PC-9 (cell line): ENCODE results near the gene FAHD1. TPM values are rescaled to one million over a fixed set of nuclear protein-coding genes. Genes with fewer than 3 reads are reported as not detected.

ENCODE experiments used
- BruUV-seq: library from RNA; stranded (reverse); fragments of 400-500 nt; replicated peaks from 2 replicates; lab custom pipeline; 2021; lab: Mats Ljungman, UMichigan
- CTCF ChIA-PET: fragments of 300-600 bp; sonication (Branson Sonifier 250); formaldehyde crosslinking; loops from one replicate; lab custom pipeline; 2022; ENCODE audit warnings: antibody characterized with exemption; lab: Charles Lee
- POLR2A ChIA-PET: fragments of 300-600 bp; sonication (Branson Sonifier 250); formaldehyde crosslinking; loops from one replicate; lab custom pipeline; 2022; ENCODE audit warnings: antibody characterized with exemption; ENCODE audit not compliant: unreplicated experiment; lab: Charles Lee
- DNase-seq, 2 experiments: peaks; one replicate each; pipeline versions ENCODE4 v3.0.0 to v3.0.0-alpha.2; 2015 to 2022; ENCODE audit warnings: mixed read lengths in 1 of 2
- H2AFZ ChIP-seq: fragments of 200-600 bp; sonication (generic); 2 replicates; pipeline ENCODE4 v1.8.1; 2017; ENCODE audit warnings: antibody characterized with exemption
- H3F3A ChIP-seq: fragments of 200-600 bp; sonication (generic); 2 replicates; pipeline ENCODE4 v1.8.1; 2017; ENCODE audit warnings: antibody characterized with exemption, mild to moderate bottlenecking, low read depth; ENCODE audit not compliant: insufficient read depth
- H3K27ac ChIP-seq: fragments of 200-600 bp; sonication (generic); 2 replicates; pipeline ENCODE4 v1.6.1; 2016; ENCODE audit warnings: mixed run types
- H3K27me3 ChIP-seq: fragments of 200-600 bp; sonication (generic); 2 replicates; pipeline ENCODE4 v1.6.1; 2016; ENCODE audit warnings: low read depth, mixed run types; ENCODE audit not compliant: insufficient read depth
- H3K36me3 ChIP-seq: fragments of 200-600 bp; sonication (generic); 2 replicates; pipeline ENCODE4 v1.6.1; 2016; ENCODE audit warnings: low read depth, mixed run types
- H3K4me1 ChIP-seq: fragments of 200-600 bp; sonication (generic); replicated peaks from 2 replicates; pipeline ENCODE4 v1.6.1; 2016; ENCODE audit warnings: mixed run types; ENCODE audit not compliant: insufficient read depth
- H3K4me2 ChIP-seq: fragments of 200-600 bp; sonication (generic); 2 replicates; pipeline ENCODE4 v1.6.1; 2017; ENCODE audit warnings: mixed run types
- H3K4me3 ChIP-seq: fragments of 200-600 bp; sonication (generic); 2 replicates; pipeline ENCODE4 v1.6.1; 2016; ENCODE audit warnings: mixed run types
- H3K79me2 ChIP-seq: fragments of 200-600 bp; sonication (generic); 2 replicates; pipeline ENCODE4 v1.6.1; 2017; ENCODE audit warnings: low read depth, mixed run types
- H3K9me2 ChIP-seq: fragments of 200-600 bp; sonication (generic); 2 replicates; pipeline ENCODE4 v1.8.1; 2017; ENCODE audit warnings: mild to moderate bottlenecking; ENCODE audit not compliant: insufficient read depth
- H3K9me3 ChIP-seq: fragments of 200-600 bp; sonication (generic); 2 replicates; pipeline ENCODE4 v1.8.1; 2016; ENCODE audit warnings: low read depth; ENCODE audit not compliant: insufficient read depth
- H4K20me1 ChIP-seq: fragments of 200-600 bp; sonication (generic); 2 replicates; pipeline ENCODE4 v1.8.1; 2017; ENCODE audit not compliant: insufficient read depth
- CTCF ChIP-seq: fragments of 200-600 bp; sonication (generic); conservative IDR thresholded peaks from 2 replicates; pipeline ENCODE4 v1.6.1; 2017; ENCODE audit warnings: mixed run types, antibody characterized with exemption, mild to moderate bottlenecking, moderate library complexity
- EZH2 ChIP-seq: fragments of 200-600 bp; sonication (generic); IDR thresholded peaks from 2 replicates; pipeline ENCODE4 v1.8.0; 2017; ENCODE audit warnings: antibody characterized with exemption, low read depth
- intact Hi-C: fragments of 100-400 bp; cut with micrococcal nuclease; formaldehyde crosslinking; loops from one replicate; pipeline ENCODE4 v1.10.0; 2022; ENCODE audit not compliant: unreplicated experiment
- total RNA-seq: library from RNA; stranded (reverse); gene quantifications from 2 replicates; pipeline ENCODE4 v1.2.3, GENCODE V29; 2021

FAHD1 gene
- total RNA-seq, 1 experiment from 2014 or later = 26.8 TPM

DNA sequence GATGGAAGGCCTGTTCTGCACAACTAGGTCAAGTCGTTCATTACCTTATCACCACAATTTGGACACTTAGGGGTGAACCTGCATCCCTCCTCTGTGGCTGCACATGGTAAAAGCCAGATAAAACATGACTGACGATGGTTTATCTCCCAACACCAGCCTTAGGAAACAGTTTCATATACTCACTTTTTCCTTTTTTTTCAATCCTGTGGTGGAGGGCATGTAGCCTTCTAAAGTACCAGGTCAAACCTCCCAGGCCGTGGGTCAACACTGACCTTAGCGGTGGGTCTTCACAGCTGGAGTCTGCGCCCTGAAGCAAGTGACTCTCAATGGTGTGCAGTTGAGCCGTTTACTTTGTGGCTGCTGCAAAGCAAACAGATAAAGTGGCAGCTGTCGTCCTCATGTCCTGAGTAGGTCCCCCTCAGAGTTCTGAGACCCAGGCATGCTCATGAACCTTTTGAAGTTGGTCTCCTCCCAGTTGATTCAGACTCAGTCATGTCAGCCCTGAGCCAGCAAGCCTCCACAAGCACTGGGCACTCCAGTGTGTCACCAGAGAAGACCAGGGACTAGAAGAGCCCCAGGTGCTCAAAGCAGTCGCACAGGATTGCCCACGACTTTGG is 5.9 kb downstream of the FAHD1 start:
- no peak for TF ChIP-seq EZH2
- no peak for TF ChIP-seq CTCF
- intact Hi-C loops = no loop called here
- DNase-seq = no peak
- Histone ChIP-seq H3K79me2 (peaks cover 26% of the 10 kb centered on the region), H3K9me3 (no peaks in the 10 kb centered on the region), H3K4me1 (peaks cover 21% of the 10 kb centered on the region), H2AFZ (no peak overlapping the region), H4K20me1 (peaks cover 18% of the 10 kb centered on the region; the same call in 1 of the 2 replicates), H3K36me3 (no peaks in the 10 kb centered on the region), H3K4me2 (no peak overlapping the region), H3F3A (peaks cover 16% of the 10 kb centered on the region; the same call in 1 of the 2 replicates), H3K9me2 (no peaks in the 10 kb centered on the region), H3K27me3 (no peaks in the 10 kb centered on the region), H3K27ac (no peak overlapping the region), H3K4me3 (no peak overlapping the region)
- ChIA-PET CTCF (no interaction called here), POLR2A (interaction anchor here (0.6 kb wide), 1 partner anchor 461 kb away, joined by 3 read pairs; no protein-coding TSS in a partner anchor)
- no TSS peak for BruUV-seq

- CTCF ChIA-PET = no interaction called here
- no peak overlapping the region for H2AFZ ChIP-seq
- H3K79me2 ChIP-seq = peaks cover 15% of the 10 kb centered on the region
- no peak overlapping the region for H3K27ac ChIP-seq
- no peak overlapping the region for H3K4me3 ChIP-seq
- no peaks in the 10 kb centered on the region for H3K36me3 ChIP-seq
- peaks cover 12% of the 10 kb centered on the region for H3K4me1 ChIP-seq
- peaks cover 16% of the 10 kb centered on the region; the same call in 1 of the 2 replicates for H3F3A ChIP-seq
- TF ChIP-seq EZH2 (no peak), CTCF (no peak)
- no peak overlapping the region for H3K4me2 ChIP-seq
- POLR2A ChIA-PET = no interaction called here
- no peaks in the 10 kb centered on the region for H3K27me3 ChIP-seq
- DNase-seq = no peak
- no peaks in the 10 kb centered on the region for H3K9me3 ChIP-seq
- BruUV-seq = no TSS peak
- intact Hi-C loops = no loop called here
- peaks cover 16% of the 10 kb centered on the region; the same call in 1 of the 2 replicates for H4K20me1 ChIP-seq
- H3K9me2 ChIP-seq = no peaks in the 10 kb centered on the region
Measured at GRCh38 chr16:1834096-1834495, 7.1 kb downstream of the FAHD1 start.

GRCh38 chr16:1839554-1839953 is 12.5 kb downstream of the FAHD1 start:
- Histone ChIP-seq H3K36me3 (no peaks in the 10 kb centered on the region), H3F3A (no peaks in the 10 kb centered on the region), H2AFZ (no peak overlapping the region), H3K4me3 (no peak overlapping the region), H4K20me1 (no peaks in the 10 kb centered on the region), H3K4me2 (no peak overlapping the region), H3K27ac (no peak overlapping the region), H3K9me3 (no peaks in the 10 kb centered on the region), H3K27me3 (no peaks in the 10 kb centered on the region), H3K79me2 (no peaks in the 10 kb centered on the region), H3K4me1 (no peaks in the 10 kb centered on the region), H3K9me2 (no peaks in the 10 kb centered on the region)
- CTCF ChIA-PET = no interaction called here
- TF ChIP-seq EZH2 (no peak), CTCF (no peak)
- POLR2A ChIA-PET = interaction anchor here (0.6 kb wide), 1 partner anchor 1033 kb away, joined by 3 read pairs; no protein-coding TSS in a partner anchor
- intact Hi-C loops = no loop called here
- no peak for DNase-seq
- BruUV-seq = no TSS peak
